LHCN-M2 (cell line): ENCODE measurements around the gene ENKD1. TPM values are rescaled to one million over a fixed set of nuclear protein-coding genes. Genes with fewer than 3 reads are reported as not detected.

ENCODE experiments used
- DNase-seq: peaks from one replicate; pipeline ENCODE4 v3.0.0-alpha.2; 2012; ENCODE audit warnings: low read depth
- total RNA-seq: library from RNA; depleted of rRNA; stranded (reverse); fragments of >200 nt; gene quantifications from 2 replicates; pipeline ENCODE4 v1.2.3, GENCODE V29; 2014; rRNA removed

The ENKD1 gene
- total RNA-seq, 1 experiment from 2014 or later = 13.8 TPM

DNA sequence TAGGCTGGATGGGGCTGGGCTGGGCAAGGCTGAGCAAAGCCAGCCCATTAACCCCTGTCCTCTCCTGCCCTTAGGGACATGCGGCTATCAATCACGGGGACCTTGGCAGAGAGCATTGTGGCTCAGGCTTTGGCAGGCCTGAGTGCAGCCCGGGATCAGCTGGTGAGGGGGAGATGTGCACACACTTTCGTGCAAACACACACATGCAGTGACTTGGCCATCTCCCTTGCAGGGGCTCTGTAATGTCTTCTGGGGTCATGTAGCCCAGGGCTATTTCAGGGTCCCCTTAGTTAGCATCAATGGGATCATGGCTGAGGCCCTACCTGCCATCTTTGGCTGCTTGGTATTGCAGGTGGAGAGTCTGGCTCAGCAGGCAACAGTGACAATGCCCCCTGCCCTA lies 14.7 kb downstream of the ENKD1 start:
- no peak for DNase-seq

DNA sequence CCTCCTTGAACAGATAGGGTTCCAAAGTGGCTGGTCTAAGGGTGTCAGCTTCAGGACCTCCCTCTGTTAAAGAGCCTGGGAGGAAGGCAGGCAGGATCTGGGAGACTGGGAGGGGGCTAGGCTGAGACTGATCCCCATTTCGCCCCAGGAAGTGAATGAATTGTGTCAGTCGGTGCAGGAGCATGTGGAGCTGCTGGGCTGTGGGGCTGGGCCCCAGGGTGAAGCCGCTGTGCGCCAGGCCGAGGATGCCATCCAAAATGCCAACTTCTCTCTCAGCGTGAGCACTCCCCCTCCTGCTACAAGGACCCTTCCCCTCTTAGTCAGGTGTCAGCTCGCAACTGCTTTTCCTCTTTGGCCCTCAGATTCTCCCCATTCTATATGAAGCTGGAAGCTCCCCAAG lies 15.5 kb downstream of the ENKD1 start:
- no peak for DNase-seq

DNA sequence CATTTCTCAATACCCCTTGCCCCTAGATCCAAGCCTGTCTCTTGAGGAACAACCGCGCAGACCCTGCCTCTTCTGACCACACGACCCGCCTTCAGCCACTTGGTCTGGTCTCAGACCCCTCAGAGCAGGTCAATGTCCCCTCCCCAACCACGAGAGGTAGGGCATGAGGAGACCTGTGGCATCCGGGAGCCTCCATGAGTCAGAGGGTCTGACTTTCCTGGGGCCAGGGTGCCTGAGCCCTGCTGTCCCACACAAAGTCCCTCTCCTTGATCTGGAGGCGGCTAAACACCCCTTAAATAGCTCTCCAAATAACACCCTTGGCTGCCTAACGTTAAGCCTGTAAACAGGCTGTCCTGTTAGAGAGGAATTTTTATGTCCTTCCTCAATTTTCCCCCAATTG lies 16.5 kb downstream of the ENKD1 start:
- no peak for DNase-seq

DNA sequence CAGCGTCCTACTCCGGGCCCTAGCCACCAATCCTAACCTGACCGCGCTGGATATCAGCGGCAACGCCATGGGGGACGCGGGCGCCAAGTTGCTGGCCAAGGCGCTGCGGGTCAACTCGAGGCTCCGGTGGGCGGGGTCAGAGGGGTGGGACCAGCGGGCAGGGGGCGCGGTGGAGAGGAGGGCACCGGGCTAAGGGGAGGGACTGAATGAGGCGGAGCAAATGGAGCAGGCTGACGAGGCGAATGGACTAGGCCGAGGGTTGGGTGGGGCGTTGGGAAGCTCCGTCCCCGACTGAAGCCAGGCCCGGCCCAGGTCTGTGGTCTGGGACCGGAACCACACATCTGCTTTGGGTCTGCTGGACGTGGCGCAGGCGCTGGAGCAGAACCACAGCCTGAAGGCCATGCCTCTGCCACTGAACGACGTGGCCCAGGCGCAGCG lies 17.0 kb downstream of the ENKD1 start:
- no peak for DNase-seq

DNA sequence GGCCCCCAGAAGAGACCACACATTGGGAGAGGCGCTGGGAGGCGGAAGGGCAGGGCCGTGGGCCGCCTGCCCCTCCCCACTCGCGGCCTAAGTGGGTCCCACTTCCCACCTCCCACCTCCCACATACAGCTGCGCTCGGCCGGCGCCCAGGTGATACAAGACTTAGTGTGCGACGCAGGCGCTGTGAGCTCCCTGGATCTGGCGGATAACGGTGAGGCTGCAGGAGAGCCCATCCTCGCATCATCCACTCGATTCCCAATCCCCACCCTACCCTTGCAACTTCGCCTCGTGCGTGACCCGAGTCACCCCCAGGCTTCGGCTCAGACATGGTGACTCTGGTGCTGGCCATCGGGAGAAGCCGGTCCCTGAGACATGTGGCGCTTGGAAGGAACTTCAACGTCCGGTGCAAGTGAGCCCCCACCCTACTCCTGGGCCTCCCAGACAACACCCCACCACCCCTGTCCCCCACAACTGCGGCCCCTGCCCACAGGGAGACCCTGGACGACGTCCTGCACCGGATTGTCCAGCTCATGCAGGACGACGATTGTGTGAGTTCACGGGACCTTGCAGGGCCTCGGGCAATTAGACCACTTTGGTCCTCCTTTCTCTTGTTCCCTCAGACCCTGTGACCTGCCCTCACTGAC lies 17.7 kb downstream of the ENKD1 start:
- no peak for DNase-seq

DNA sequence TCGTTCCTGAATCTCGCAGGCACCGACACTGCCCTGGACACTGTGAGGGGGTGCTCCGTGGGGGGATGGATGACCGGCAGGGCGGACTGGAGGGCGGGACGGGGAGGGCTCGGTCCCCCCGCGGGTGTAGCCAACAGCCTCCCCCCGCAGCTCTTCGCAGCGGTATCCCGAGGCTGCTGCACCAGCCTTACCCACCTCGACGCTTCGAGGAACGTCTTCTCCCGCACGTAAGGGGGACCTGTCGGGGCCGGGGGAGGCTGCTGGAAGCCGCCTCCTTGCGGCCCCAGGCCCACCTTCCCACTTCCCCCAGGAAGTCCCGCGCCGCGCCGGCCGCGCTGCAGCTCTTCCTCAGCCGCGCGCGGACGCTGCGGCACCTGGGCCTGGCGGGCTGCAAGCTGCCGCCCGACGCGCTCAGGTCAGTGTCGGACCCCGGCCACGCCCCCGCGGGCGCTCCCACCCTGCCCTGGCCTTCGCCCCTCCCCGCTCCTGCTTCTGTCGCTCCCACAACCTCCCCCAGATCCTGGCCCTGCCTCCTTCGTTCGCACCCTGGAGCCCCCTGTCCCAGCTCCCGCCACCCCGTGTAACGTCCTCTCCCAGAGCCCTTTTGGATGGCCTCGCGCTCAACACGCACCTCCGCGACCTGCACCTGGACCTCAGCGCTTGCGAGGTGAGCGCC lies 18.3 kb downstream of the ENKD1 start:
- DNase-seq = no peak

DNA sequence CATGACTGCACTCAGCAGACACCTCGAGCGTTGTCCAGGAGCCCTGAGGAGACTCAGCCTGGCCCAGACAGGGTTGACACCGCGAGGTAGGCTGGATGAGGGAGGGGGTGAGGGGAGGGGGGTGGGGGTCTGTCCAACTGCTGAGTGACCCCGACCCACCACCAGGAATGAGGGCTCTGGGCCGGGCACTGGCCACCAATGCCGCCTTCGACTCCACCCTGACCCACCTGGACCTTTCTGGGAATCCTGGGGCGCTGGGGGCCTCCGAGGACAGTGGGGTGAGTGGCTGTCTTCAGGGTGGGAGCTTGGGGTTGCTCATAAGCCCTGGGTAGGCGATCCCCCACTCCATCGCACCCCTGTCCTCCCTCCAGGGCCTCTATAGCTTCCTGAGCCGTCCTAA lies 18.9 kb downstream of the ENKD1 start:
- no peak for DNase-seq

DNA sequence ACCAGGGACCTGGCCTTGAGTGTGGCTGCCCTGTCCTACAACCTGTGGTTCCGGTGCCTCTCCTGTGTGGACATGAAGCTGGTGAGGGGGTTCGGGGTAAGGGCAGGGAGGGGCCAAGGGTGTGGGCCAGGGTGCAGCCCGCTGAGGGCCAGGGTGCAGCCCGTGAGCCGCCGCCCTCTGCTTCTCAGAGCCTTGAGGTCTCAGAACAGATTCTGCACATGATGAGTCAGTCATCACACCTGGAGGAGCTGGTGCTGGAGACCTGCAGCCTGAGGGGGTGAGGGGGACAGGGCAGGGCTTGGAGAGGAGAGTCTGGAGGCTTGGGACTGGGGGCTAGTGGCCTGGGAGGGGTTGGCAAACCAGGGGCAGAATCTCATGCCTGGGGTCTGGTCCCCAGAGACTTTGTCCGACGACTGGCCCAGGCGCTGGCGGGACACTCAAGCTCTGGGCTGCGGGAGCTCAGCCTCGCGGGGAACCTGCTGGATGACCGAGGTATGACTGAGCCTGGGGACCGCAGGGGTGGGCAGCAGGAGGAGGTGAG lies 19.4 kb downstream of the ENKD1 start:
- DNase-seq = no peak

DNA sequence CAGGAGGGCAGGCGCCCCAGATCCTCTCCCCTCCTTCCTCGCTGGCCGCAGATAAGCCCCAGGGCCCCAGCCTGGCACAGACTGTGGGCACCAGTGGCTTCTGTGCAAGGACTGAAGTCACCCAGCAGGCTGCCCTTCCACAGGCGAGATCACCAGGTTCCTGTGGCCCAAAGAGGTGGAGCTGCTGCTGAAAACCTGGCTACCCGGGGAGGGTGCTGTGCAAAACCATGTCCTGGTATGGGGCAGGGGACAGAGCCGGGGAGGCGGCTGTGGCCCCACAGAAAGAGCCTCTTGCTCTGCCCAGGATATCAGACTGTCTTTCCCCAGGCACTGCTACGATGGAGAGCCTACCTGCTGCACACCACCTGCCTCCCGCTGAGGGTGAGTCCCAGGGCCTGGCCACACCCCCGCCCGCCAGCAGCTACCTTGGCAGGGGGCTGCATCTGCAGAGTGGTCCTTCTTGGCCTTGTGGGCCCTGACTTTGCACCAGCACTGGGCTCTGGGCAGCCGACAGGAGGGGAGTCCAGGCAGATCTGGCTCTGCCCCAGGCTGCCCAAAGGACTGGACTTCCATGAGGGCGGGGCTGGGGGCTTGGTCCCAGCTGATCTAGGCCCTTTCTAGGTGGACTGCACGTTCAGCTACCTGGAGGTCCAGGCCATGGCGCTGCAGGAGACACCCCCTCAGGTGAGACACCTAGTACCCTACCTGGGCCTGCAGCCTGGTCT lies 21.0 kb downstream of the ENKD1 start:
- DNase-seq = no peak

DNA sequence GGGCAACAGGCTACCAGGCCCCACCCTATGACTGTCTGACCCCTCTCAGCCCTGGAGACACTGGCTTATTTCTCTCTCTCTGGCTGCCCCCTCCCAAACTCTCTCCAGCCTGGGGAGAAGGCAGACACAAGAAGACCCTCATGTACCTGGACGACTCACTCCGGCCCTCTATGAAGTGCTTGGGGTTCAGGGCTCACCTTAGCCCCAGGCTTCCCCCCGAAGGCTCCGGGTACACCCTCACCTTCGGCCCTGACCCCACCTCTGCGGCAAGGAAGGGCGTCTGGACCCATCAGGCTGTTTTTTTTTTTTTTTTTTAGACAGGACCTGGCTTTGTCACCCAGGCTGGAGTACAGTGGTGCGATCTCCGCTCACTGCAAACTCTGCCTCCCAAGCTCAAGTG lies 22.5 kb downstream of the ENKD1 start:
- DNase-seq = no peak

DNA sequence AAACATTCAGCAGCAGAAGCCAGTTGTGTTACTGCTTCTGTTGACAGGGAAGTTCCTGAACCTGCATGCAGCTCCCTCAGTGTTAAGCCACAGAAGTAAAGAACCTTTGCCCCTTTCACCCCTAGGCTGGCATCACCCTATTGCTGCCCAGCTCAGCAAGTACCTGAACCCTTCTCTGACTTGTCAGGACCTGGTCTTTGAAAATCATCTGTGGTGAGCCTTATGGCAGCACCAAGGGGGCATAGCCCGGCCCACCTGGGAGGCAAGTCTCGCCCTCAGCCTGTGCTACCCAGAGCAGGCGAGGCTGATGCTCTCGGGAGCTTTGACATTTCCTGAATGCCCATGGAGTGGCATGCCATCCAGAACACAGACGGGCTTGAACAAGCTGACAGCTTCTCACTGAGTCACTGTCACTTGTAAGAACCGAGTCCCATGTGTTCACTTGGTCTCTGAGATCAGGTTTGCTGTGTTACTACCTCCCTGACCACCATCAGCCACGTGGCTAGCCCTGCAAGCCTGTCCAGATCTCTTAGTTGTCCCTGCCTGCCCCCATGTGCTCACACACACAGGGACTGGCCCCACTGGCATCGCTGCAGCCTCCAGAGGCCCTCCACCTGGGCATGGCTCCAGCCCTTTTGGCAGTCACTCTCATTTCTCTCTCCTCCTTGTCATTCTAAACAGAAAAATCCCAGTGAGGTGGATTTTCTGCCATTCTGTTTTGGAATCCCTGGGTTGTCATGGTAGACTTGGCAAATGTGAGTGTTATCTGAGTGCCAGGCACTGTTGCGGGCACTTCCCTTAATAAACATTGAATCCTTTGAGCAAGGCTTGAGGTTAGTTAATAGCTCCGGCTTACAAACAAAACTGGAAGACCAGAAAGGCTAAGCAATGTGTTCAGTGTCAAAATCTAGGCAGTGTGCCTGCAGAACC lies 24.5 kb downstream of the ENKD1 start:
- no peak for DNase-seq

DNA sequence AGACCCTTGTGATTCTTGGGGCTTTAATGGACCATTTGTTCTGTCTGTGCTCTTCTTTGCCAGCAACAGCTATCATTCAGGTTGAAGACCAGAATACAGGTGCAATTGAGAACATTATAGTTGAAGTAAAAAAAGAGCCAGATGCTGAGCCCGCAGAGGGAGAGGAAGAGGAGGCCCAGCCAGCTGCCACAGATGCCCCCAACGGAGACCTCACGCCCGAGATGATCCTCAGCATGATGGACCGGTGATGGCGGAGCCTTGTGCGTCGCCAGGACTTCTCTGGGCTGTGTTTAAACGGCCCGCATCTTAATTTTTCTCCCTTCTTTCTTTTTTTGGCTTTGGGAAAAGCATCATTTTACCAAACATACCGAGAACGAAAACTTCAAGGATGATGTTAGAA lies 28.9 kb downstream of the ENKD1 start:
- DNase-seq = no peak

DNA sequence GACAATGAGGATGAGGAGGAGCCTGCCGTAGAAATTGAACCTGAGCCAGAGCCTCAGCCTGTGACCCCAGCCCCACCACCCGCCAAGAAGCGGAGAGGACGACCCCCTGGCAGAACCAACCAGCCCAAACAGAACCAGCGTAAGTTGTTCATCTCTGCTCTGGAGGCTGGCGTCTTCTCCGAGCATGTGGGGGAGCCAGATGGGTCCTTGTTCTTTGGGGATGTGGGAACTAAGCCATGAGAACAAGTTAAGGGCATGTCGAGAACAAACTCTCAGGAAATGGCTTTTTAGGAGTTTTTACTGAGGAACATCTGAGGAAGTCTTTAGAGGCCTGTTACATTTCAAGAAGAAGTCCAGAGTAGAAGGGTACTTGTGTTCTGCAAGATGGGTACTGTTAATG lies 29.8 kb downstream of the ENKD1 start:
- DNase-seq = no peak

DNA sequence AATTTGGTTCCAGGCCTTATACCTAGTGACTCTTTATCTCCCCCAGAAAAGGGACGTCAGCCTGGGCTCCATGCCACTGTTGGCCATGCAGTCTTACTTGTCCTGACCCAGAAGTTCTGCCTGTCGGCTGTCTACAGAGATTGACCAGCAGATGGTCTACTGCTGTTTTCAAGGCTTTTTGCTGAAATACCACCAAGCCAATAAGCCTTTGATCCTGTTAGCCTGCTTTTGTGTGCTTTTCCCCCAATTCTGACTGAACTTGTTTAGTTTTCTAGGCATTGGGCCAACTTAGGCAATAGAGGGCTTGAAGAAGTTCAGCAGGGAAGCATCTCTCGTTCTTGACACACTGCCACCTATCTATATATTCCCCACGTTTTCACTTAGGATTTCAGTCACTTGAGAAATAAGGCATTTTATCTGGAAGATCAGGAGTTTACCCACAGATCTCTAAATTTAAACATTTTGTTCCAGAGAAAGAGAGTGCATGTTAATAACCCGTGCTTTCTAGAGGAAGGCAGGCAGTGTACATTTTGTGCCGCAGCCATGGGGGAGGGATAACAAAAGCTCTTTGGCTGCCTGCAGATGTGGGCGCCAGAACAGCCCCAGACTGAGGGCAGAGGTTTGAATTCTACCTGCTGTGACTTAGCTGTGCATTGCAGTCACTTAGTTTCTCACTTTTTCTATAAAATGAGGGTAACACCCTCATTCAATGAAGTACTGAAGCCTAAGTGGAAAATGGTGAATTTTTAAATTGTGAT lies 34.0 kb downstream of the ENKD1 start:
- no peak for DNase-seq

DNA sequence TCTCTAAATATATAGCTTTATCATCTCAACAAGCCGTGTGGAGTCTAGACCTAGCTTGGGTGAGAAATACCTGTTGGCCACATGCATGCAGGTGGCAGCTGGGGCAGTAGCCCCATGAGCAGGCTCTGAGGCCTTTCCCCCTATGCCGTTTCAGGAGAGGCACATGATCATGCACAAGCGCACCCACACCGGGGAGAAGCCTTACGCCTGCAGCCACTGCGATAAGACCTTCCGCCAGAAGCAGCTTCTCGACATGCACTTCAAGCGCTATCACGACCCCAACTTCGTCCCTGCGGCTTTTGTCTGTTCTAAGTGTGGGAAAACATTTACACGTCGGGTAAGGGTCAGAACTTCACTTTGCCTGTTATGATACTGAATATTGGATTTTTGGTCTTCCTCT lies 38.3 kb downstream of the ENKD1 start:
- no peak for DNase-seq

DNA sequence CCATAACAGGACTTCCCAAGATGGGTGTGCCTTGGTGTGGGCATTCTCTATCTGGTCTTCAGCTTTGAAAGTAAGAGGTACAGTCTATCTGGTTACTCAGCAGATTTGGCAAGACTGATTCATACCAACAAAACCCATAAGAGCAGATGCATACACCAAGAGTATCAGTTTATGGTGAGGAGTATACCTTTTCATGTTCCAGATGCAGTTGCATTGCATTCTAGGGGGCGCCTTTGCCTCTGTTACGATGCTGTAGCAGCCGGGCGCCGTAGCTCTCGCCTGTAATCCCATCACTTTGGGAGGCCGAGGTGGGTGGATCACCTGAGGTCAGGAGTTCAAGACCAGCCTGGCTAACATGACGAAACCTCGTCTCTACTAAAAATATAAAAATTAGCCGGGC lies 52.7 kb downstream of the ENKD1 start:
- DNase-seq = no peak

Other genes with a start within 250 kb of the ENKD1 start
- 0.17 and 0.58 TPM in 2 replicates for gene HSD11B2, start 235.6 kb downstream of the ENKD1 start, total RNA-seq
- 147 and 156 TPM in 2 replicates for gene ATP6V0D1, start 185.6 kb downstream of the ENKD1 start, total RNA-seq
- not detected in 2 replicates for gene AGRP, start 183.2 kb downstream of the ENKD1 start, total RNA-seq
- 24.3 and 24.4 TPM in 2 replicates for gene RIPOR1, start 137.9 kb downstream of the ENKD1 start, total RNA-seq
- gene CTCF, start 104.2 kb downstream of the ENKD1 start, total RNA-seq = 30.6 and 36.7 TPM in 2 replicates
- gene CARMIL2, start 21.6 kb downstream of the ENKD1 start, total RNA-seq = 0.58 and 0.92 TPM in 2 replicates
- gene ACD, start 6.5 kb downstream of the ENKD1 start, total RNA-seq = 44.2 and 49.5 TPM in 2 replicates
- 0.86 and 3.2 TPM in 2 replicates for gene PARD6A, start 5.8 kb downstream of the ENKD1 start, total RNA-seq
- gene C16orf86, start 64 bp upstream of the ENKD1 start, total RNA-seq = 4.6 and 6.3 TPM in 2 replicates
- gene GFOD2, start 52.6 kb upstream of the ENKD1 start, total RNA-seq = 15.9 and 17.4 TPM in 2 replicates
- 3.8 and 4.5 TPM in 2 replicates for gene RANBP10, start 139.8 kb upstream of the ENKD1 start, total RNA-seq
- 0.77 and 1.6 TPM in 2 replicates for gene TSNAXIP1, start 140.1 kb upstream of the ENKD1 start, total RNA-seq
- gene THAP11, start 175.6 kb upstream of the ENKD1 start, total RNA-seq = 61.6 and 65.5 TPM in 2 replicates
- gene NUTF2, start 180.2 kb upstream of the ENKD1 start, total RNA-seq = 86.3 and 142 TPM in 2 replicates
- gene CENPT, start 180.9 kb upstream of the ENKD1 start, total RNA-seq = 52.6 and 55.5 TPM in 2 replicates
- 59.2 and 67.7 TPM in 2 replicates for gene EDC4, start 206.3 kb upstream of the ENKD1 start, total RNA-seq
- not detected in 2 replicates for gene NRN1L, start 218.1 kb upstream of the ENKD1 start, total RNA-seq
- 9.0 and 10.3 TPM in 2 replicates for gene PSKH1, start 226.5 kb upstream of the ENKD1 start, total RNA-seq